Measurements from ENCODE around the gene KRT81.
"Not testable (repeated sequence)": the region's sequence is repeated elsewhere in the genome, so short reads cannot be mapped to it uniquely, and the experiment has no call there.

The KRT81 gene

GRCh38 chr12:52317468-52318052 is 26.2 kb upstream of the KRT81 start:
- no peak for FAIRE-seq

GRCh38 chr12:52316701-52317100 is 25.4 kb upstream of the KRT81 start:
- no peak for FAIRE-seq

GRCh38 chr12:52316290-52316689 is 25.0 kb upstream of the KRT81 start:
- FAIRE-seq, result no peak

- not testable (repeated sequence) for FAIRE-seq
Observed at GRCh38 chr12:52315721-52316120, 24.4 kb upstream of the KRT81 start.

- no peak for FAIRE-seq
Observed at GRCh38 chr12:52314511-52314910, 23.2 kb upstream of the KRT81 start.

- FAIRE-seq, result no peak
Observed at GRCh38 chr12:52313926-52314325, 22.6 kb upstream of the KRT81 start.

GRCh38 chr12:52313461-52313860 is 22.1 kb upstream of the KRT81 start:
- no peak for FAIRE-seq

- no peak for FAIRE-seq
Observed at GRCh38 chr12:52312086-52312485, 20.8 kb upstream of the KRT81 start.

- FAIRE-seq, result no peak
Observed at GRCh38 chr12:52311285-52311648, 19.9 kb upstream of the KRT81 start.

- no peak for FAIRE-seq
Observed at GRCh38 chr12:52310622-52311284, 19.4 kb upstream of the KRT81 start.

- FAIRE-seq, result no peak
Observed at GRCh38 chr12:52308806-52309425, 17.6 kb upstream of the KRT81 start.

- FAIRE-seq, result no peak
Observed at GRCh38 chr12:52307836-52308805, 16.8 kb upstream of the KRT81 start.

GRCh38 chr12:52306731-52307130 is 15.4 kb upstream of the KRT81 start:
- FAIRE-seq, result no peak

GRCh38 chr12:52305921-52306705 is 14.8 kb upstream of the KRT81 start:
- FAIRE-seq, result no peak

GRCh38 chr12:52304941-52305411 is 13.6 kb upstream of the KRT81 start:
- not testable (repeated sequence) for FAIRE-seq

GRCh38 chr12:52302242-52302914 is 11.0 kb upstream of the KRT81 start:
- FAIRE-seq, result not testable (repeated sequence)

GRCh38 chr12:52301721-52302120 is 10.4 kb upstream of the KRT81 start:
- FAIRE-seq, result not testable (repeated sequence)

- FAIRE-seq, result no peak
Observed at GRCh38 chr12:52300796-52301691, 9.7 kb upstream of the KRT81 start.

GRCh38 chr12:52298677-52299190 is 7.4 kb upstream of the KRT81 start:
- FAIRE-seq, result no peak

GRCh38 chr12:52296572-52297215 is 5.4 kb upstream of the KRT81 start:
- no peak for FAIRE-seq
